H1 (cell line): ENCODE results near the gene MANSC1. TPM values are rescaled to one million over a fixed set of nuclear protein-coding genes. Genes with fewer than 3 reads are reported as not detected.

ENCODE experiments used
- ASH2L ChIP-seq: fragments of 200-600, 300-600 bp; sonication (generic); IDR thresholded peaks from one replicate; pipeline ENCODE4 v1.7.1; 2017; ENCODE audit warnings: low read length
- ATF2 ChIP-seq: IDR thresholded peaks from 2 replicates; pipeline ENCODE4 v1.6.1; 2012; ENCODE audit warnings: low read length, inconsistent platforms
- BCL11A ChIP-seq, 2 experiments: IDR thresholded peaks; one replicate each; pipeline ENCODE4 v1.6.1; 2011; ENCODE audit warnings: low read depth in 2 of 2, low read length in 2 of 2, mild to moderate bottlenecking in 2 of 2
- BRCA1 ChIP-seq: IDR thresholded peaks from 2 replicates; pipeline ENCODE4 v1.6.1; 2012; ENCODE audit warnings: low read depth, low read length, improper control_type of control experiment
- CBX5 ChIP-seq: fragments of 300-800, 300-1000 bp; sonication (generic); IDR thresholded peaks from 2 replicates; pipeline ENCODE4 v1.7.1; 2016; ENCODE audit warnings: antibody characterized with exemption, low read length, low read depth
- CHD1 ChIP-seq: IDR thresholded peaks from 2 replicates; pipeline ENCODE4 v1.6.1; 2012; ENCODE audit warnings: low read depth, low read length, improper control_type of control experiment
- CTCF ChIP-seq, 3 experiments: IDR thresholded peaks; 1 replicate in 2 of 3; 2 replicates in 1 of 3; pipeline versions ENCODE4 v1.5.1 to v1.6.1; 2011; ENCODE audit warnings: low read length in 3 of 3, mild to moderate bottlenecking in 3 of 3, inconsistent platforms in 2 of 3, low read depth in 1 of 3, moderate library complexity in 1 of 3; ENCODE audit not compliant: insufficient read depth in 1 of 3; ENCODE audit errors: control extremely low read depth in 1 of 3
- E2F6 ChIP-seq: IDR thresholded peaks from 2 replicates; pipeline ENCODE4 v1.6.1; 2012; ENCODE audit warnings: inconsistent platforms
- EZH2 ChIP-seq: fragments of 200-600 bp; sonication (generic); IDR thresholded peaks from 2 replicates; pipeline ENCODE4 v1.7.1; 2012; ENCODE audit warnings: low read depth, mild to moderate bottlenecking, moderate library complexity, low read length, inconsistent platforms; ENCODE audit not compliant: severe bottlenecking
- HDAC2 ChIP-seq, 2 experiments: fragments of 300-600 bp in 1 of 2; sonication (generic) in 1 of 2; IDR thresholded peaks; 2 replicates each; pipeline ENCODE4 v1.6.1; 2011 to 2012; ENCODE audit warnings: low read depth in 2 of 2, low read length in 2 of 2, mild to moderate bottlenecking in 2 of 2, moderate library complexity in 2 of 2, borderline replicate concordance in 1 of 2, inconsistent platforms in 1 of 2
- HDAC6 ChIP-seq: IDR thresholded peaks from one replicate; pipeline ENCODE4 v1.7.1; 2012; ENCODE audit warnings: low read depth, mild to moderate bottlenecking, inconsistent platforms, low read length, moderate library complexity
- JUN ChIP-seq: IDR thresholded peaks from 2 replicates; pipeline ENCODE4 v1.6.1; 2011; ENCODE audit warnings: low read depth, mild to moderate bottlenecking, improper control_type of control experiment, low read length
- KDM4A ChIP-seq: IDR thresholded peaks from one replicate; pipeline ENCODE4 v1.7.1; 2012; ENCODE audit warnings: low read depth, mild to moderate bottlenecking, moderate library complexity, low read length, inconsistent platforms; ENCODE audit not compliant: severe bottlenecking
- KDM5A ChIP-seq: fragments of 200-600 bp; IDR thresholded peaks from 2 replicates; pipeline ENCODE4 v1.7.1; 2012; ENCODE audit warnings: mild to moderate bottlenecking, low read length, inconsistent platforms, mixed read lengths
- NANOG ChIP-seq: IDR thresholded peaks from 2 replicates; pipeline ENCODE4 v1.6.1; 2011; ENCODE audit warnings: low read length, low read depth, mild to moderate bottlenecking, inconsistent platforms; ENCODE audit not compliant: insufficient read depth, poor library complexity, severe bottlenecking
- SIRT6 ChIP-seq: IDR thresholded peaks from one replicate; pipeline ENCODE4 v1.7.1; 2012; ENCODE audit warnings: low read length, inconsistent platforms
- SRF ChIP-seq: IDR thresholded peaks from 2 replicates; pipeline ENCODE4 v1.6.1; 2011; ENCODE audit warnings: mild to moderate bottlenecking, low read depth, low read length, moderate library complexity
- TCF12 ChIP-seq: IDR thresholded peaks from 2 replicates; pipeline ENCODE4 v1.6.1; 2011; ENCODE audit warnings: low read depth, mild to moderate bottlenecking, low read length
- TEAD4 ChIP-seq: IDR thresholded peaks from 2 replicates; pipeline ENCODE4 v1.6.1; 2012; ENCODE audit warnings: low read depth, low read length, inconsistent platforms, mixed read lengths
- polyA plus RNA-seq, 7 experiments: library from polyadenylated mRNA; depleted of rRNA in 3 of 7; stranded (reverse) in 5 of 7; unstranded in 2 of 7; fragments of >200 nt in 5 of 7; fragments of 200-250 nt in 2 of 7; gene quantifications; 1 replicate in 5 of 7; 2 replicates in 1 of 7; 4 replicates in 1 of 7; pipeline versions ENCODE4 v1.2.1 to v1.2.3, GENCODE V29; 2011 to 2013; ENCODE audit warnings: missing spikeins in 2 of 7, mixed read lengths in 2 of 7
- total RNA-seq: library from RNA; stranded (reverse); fragmentation: NEBNext Ultra II Directional; extraction: Animal tissue kit (Norgen Biotek cat#: 25700); gene quantifications from 2 replicates; pipeline ENCODE4 v1.2.1, GENCODE V29; 2021

Gene MANSC1
- total and polyA plus RNA-seq, 2 of the 8 experiments (the other 6 are each of a cell fraction or from before 2014, with no cell fraction given), result 2.0 to 8.9 TPM

GRCh38 chr12:12356896-12357718 lies 7.1 kb upstream of the MANSC1 start, which contains the start of gene BORCS5 (continued):
- peak; percentile 17 to 25 (median 20); a peak in 3 of 4 replicates for TF ChIP-seq CTCF (IDR thresholded peaks at IDR 0.05; ENCODE audit: control extremely low read depth in 1 of 3, insufficient read depth in 1 of 3, low read depth in 1 of 3, low read length in 3 of 3)
- TF ChIP-seq KDM4A, result peak; percentile 93
- TF ChIP-seq TEAD4, result no peak
- peak in 1 of 2 experiments; percentile 86; a peak in 1 of 4 replicates for TF ChIP-seq HDAC2 (IDR thresholded peaks at IDR 0.05; ENCODE audit: borderline replicate concordance in 1 of 2, low read depth in 2 of 2, low read length in 2 of 2)
- TF ChIP-seq CBX5, result no peak
- TF ChIP-seq EZH2, result no peak
- TF ChIP-seq ATF2, result no peak
- TF ChIP-seq NANOG, result peak; percentile 29
- TF ChIP-seq JUN, result no peak
- no peak for TF ChIP-seq HDAC6
- no peak for TF ChIP-seq SRF
- TF ChIP-seq ASH2L, result peak; percentile 92
- no peak for TF ChIP-seq KDM5A
- no peak for TF ChIP-seq BRCA1
- TF ChIP-seq SIRT6, result no peak
- no peak for TF ChIP-seq CHD1
- TF ChIP-seq E2F6, result peak; percentile 8; the same call in 1 of the 2 replicates
- no peak for TF ChIP-seq TCF12
- no peak for TF ChIP-seq BCL11A (IDR thresholded peaks at IDR 0.05; ENCODE audit: low read depth in 2 of 2, low read length in 2 of 2)
